HepG2 (cell line): ENCODE results near the gene AMOTL2. TPM values are rescaled to one million over a fixed set of nuclear protein-coding genes. Genes with fewer than 3 reads are reported as not detected.

ENCODE experiments used
- ARNT ChIP-seq: fragments of 450-650 bp; IDR thresholded peaks from 2 replicates; pipeline ENCODE4 v1.6.1; 2017
- KDM6A ChIP-seq: IDR thresholded peaks from 2 replicates; pipeline ENCODE4 v1.6.1; 2016; ENCODE audit warnings: low read depth
- NFKB2 ChIP-seq: sonication (generic); formaldehyde crosslinking; IDR thresholded peaks from 2 replicates; pipeline ENCODE4 v1.4.0; 2020; ENCODE audit warnings: missing genetic modification reagents, borderline replicate concordance
- REL ChIP-seq: sonication (generic); formaldehyde crosslinking; conservative IDR thresholded peaks from 2 replicates; pipeline ENCODE4 v1.8.0; 2022; ENCODE audit warnings: mild to moderate bottlenecking, missing genetic modification reagents, moderate library complexity
- SIX1 ChIP-seq: sonication (generic); formaldehyde crosslinking; IDR thresholded peaks from 2 replicates; pipeline ENCODE4 v1.4.0; 2020; ENCODE audit warnings: missing genetic modification reagents, borderline replicate concordance
- TCF12 ChIP-seq, 2 experiments: fragments of 450-650 bp in 1 of 2; sonication (generic) in 1 of 2; formaldehyde crosslinking in 1 of 2; IDR thresholded peaks; 2 replicates each; pipeline versions ENCODE4 v1.6.1 to v1.8.0; 2017 to 2022; ENCODE audit warnings: antibody characterized with exemption in 1 of 2, mild to moderate bottlenecking in 1 of 2, missing genetic modification reagents in 1 of 2, moderate library complexity in 1 of 2
- TGIF2 ChIP-seq: IDR thresholded peaks from 2 replicates; pipeline ENCODE4 v1.6.1; 2016; ENCODE audit warnings: control low read depth, missing compliant biosample characterization
- ZMYM4 ChIP-seq: sonication (generic); formaldehyde crosslinking; IDR thresholded peaks from 2 replicates; pipeline ENCODE4 v1.8.1; 2023; ENCODE audit warnings: mild to moderate bottlenecking, missing genetic modification reagents
- ZNF232 ChIP-seq: sonication (generic); formaldehyde crosslinking; IDR thresholded peaks from 2 replicates; pipeline ENCODE4 v1.4.0; 2020; ENCODE audit warnings: missing genetic modification reagents, borderline replicate concordance
- ZNF343 ChIP-seq: sonication (generic); formaldehyde crosslinking; IDR thresholded peaks from 2 replicates; pipeline ENCODE4 v1.4.0; 2020; ENCODE audit warnings: mild to moderate bottlenecking, missing genetic modification reagents
- ZNF543 ChIP-seq: sonication (generic); formaldehyde crosslinking; IDR thresholded peaks from 2 replicates; pipeline ENCODE4 v1.4.0; 2020; ENCODE audit warnings: mild to moderate bottlenecking, missing genetic modification reagents
- ZNF552 ChIP-seq: sonication (generic); formaldehyde crosslinking; IDR thresholded peaks from 2 replicates; pipeline ENCODE4 v1.9.0; 2022; ENCODE audit warnings: missing genetic modification reagents, mild to moderate bottlenecking, borderline replicate concordance
- ZNF572 ChIP-seq: sonication (generic); formaldehyde crosslinking; IDR thresholded peaks from 2 replicates; pipeline ENCODE4 v1.5.1; 2020; ENCODE audit warnings: mild to moderate bottlenecking, missing genetic modification reagents
- ZNF709 ChIP-seq: sonication (generic); formaldehyde crosslinking; IDR thresholded peaks from 2 replicates; pipeline ENCODE4 v1.5.0; 2020; ENCODE audit warnings: mild to moderate bottlenecking, missing genetic modification reagents
- ZNF761 ChIP-seq: sonication (generic); formaldehyde crosslinking; conservative IDR thresholded peaks from 2 replicates; pipeline ENCODE4 v1.4.0; 2020; ENCODE audit warnings: mild to moderate bottlenecking, missing genetic modification reagents
- ZSCAN30 ChIP-seq: sonication (generic); formaldehyde crosslinking; IDR thresholded peaks from 2 replicates; pipeline ENCODE4 v1.5.0; 2020; ENCODE audit warnings: mild to moderate bottlenecking, missing genetic modification reagents
- polyA plus RNA-seq, 8 experiments: library from polyadenylated mRNA; depleted of rRNA in 3 of 8; stranded (reverse) in 7 of 8; unstranded in 1 of 8; fragments of >200 nt; fragmentation: Illumina TruSeq in 4 of 8; extraction: Trizol in 4 of 8; gene quantifications; 2 replicates each; pipeline versions ENCODE4 v1.2.1 to v1.2.3, GENCODE V29; 2011 to 2016; ENCODE audit warnings: low read depth in 4 of 8, missing spikeins in 1 of 8, mixed read lengths in 1 of 8; ENCODE audit not compliant: insufficient read depth in 1 of 8
- total RNA-seq, 5 experiments: library from RNA; depleted of rRNA; stranded (reverse); fragments of >200 nt; fragmentation: Illumina TruSeq; extraction: Trizol; gene quantifications; 2 replicates each; pipeline ENCODE4 v1.2.3, GENCODE V29; 2016; ENCODE audit warnings: low read depth in 1 of 5
- TF ChIP-seq, protein P1 (sequence below): sonication (generic); formaldehyde crosslinking; IDR thresholded peaks from 2 replicates; pipeline ENCODE4 v1.8.0; 2022; ENCODE audit warnings: missing genetic modification reagents, low read depth, mild to moderate bottlenecking, borderline replicate concordance
- TF ChIP-seq, protein P2 (sequence below): sonication (generic); formaldehyde crosslinking; IDR thresholded peaks from 2 replicates; pipeline ENCODE4 v1.4.0; 2020; ENCODE audit warnings: missing genetic modification reagents
- TF ChIP-seq, protein P3 (sequence below): sonication (generic); formaldehyde crosslinking; conservative IDR thresholded peaks from 2 replicates; pipeline ENCODE4 v1.4.0; 2020; ENCODE audit warnings: missing genetic modification reagents
- TF ChIP-seq, protein P4 (sequence below): sonication (generic); formaldehyde crosslinking; IDR thresholded peaks from 2 replicates; pipeline ENCODE4 v1.4.0; 2020; ENCODE audit warnings: missing genetic modification reagents
- TF ChIP-seq, protein P5 (sequence below): sonication (generic); formaldehyde crosslinking; IDR thresholded peaks from 2 replicates; pipeline ENCODE4 v1.4.0; 2020; ENCODE audit warnings: mild to moderate bottlenecking, missing genetic modification reagents, borderline replicate concordance

The AMOTL2 gene
- total and polyA plus RNA-seq, 2 of the 13 experiments (the other 11 are each of a cell fraction or from before 2014, with no cell fraction given) = 17.3 to 18.5 TPM

DNA sequence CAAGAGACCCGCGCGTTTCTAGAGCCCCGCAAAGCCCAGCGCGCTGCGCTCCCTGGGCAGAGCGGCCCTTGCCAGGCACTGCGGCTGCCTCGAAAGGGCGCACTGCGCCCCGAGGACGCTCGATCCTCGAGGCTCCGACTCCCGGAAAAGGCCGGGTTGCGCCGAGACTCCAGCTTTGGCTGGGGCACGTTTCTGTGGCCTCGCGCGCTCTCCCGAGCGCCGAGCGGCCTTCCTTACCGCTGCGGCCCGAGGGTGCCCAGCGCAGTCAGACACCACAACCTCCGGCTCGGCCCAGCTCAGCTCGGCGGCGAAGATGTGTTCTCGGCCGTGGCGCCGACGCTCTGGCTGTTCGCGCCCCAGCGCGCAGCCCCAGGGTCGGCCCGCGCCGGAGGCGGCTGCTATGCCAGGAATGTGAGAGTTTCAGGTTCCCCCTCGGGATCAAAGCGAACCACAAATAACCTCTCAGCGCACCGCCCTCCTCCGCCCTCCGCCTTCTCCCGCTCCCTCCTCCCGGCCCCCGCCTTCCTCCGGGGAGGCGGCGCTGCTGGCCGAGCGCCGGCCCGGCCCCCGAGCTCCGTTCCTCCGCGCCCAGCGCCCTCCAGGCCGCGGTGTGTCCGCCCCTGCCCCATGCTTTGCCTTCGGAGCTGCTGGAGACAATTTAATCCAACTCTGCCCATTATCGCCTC, at the start of gene AMOTL2 (continued):
- TF ChIP-seq, protein P1, sequence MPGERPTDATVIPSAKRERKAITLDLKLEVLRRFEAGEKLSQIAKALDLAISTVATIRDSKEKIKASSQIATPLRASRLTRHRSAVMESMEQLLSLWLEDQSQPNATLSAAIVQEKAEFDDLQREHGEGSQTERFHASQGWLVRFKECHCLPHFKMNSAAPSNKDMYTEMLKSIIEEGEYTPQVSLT = no peak
- TF ChIP-seq ZNF761 (CRISPR knock-in tag) (0 out of 2 replicates have a peak, but pooled peaks have one; percentile 56), TGIF2 (CRISPR knock-in tag) (peak; percentile 73), NFKB2 (peak; percentile 78; the same call in 1 of the 2 replicates), ZMYM4 (CRISPR knock-in tag) (peak; percentile 60), ZSCAN30 (CRISPR knock-in tag) (peak; percentile 32; the same call in 1 of the 2 replicates), TCF12 (IDR thresholded peaks at IDR 0.05) (no peak), TCF12 (CRISPR knock-in tag; IDR thresholded peaks at IDR 0.05) (0 out of 2 replicates have a peak, but pooled peaks have one; percentile 73), ARNT (no peak), ZNF543 (0 out of 2 replicates have a peak, but pooled peaks have one; percentile 21), ZNF232 (CRISPR knock-in tag) (peak; percentile 81; the same call in 1 of the 2 replicates), KDM6A (CRISPR knock-in tag) (0 out of 2 replicates have a peak, but pooled peaks have one; percentile 17), ZNF572 (CRISPR knock-in tag) (no peak), REL (CRISPR knock-in tag) (0 out of 2 replicates have a peak, but pooled peaks have one; percentile 65), SIX1 (CRISPR knock-in tag) (peak; percentile 88), ZNF709 (CRISPR knock-in tag) (peak; percentile 84; the same call in 1 of the 2 replicates), ZNF552 (CRISPR knock-in tag) (0 out of 2 replicates have a peak, but pooled peaks have one; percentile 36), ZNF343 (CRISPR knock-in tag) (no peak; the same call in 1 of the 2 replicates)
- TF ChIP-seq, protein P2, sequence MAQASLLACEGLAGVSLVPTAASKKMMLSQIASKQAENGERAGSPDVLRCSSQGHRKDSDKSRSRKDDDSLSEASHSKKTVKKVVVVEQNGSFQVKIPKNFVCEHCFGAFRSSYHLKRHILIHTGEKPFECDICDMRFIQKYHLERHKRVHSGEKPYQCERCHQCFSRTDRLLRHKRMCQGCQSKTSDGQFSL (CRISPR knock-in tag) = 0 out of 2 replicates have a peak, but pooled peaks have one; percentile 64
- TF ChIP-seq, protein P3, sequence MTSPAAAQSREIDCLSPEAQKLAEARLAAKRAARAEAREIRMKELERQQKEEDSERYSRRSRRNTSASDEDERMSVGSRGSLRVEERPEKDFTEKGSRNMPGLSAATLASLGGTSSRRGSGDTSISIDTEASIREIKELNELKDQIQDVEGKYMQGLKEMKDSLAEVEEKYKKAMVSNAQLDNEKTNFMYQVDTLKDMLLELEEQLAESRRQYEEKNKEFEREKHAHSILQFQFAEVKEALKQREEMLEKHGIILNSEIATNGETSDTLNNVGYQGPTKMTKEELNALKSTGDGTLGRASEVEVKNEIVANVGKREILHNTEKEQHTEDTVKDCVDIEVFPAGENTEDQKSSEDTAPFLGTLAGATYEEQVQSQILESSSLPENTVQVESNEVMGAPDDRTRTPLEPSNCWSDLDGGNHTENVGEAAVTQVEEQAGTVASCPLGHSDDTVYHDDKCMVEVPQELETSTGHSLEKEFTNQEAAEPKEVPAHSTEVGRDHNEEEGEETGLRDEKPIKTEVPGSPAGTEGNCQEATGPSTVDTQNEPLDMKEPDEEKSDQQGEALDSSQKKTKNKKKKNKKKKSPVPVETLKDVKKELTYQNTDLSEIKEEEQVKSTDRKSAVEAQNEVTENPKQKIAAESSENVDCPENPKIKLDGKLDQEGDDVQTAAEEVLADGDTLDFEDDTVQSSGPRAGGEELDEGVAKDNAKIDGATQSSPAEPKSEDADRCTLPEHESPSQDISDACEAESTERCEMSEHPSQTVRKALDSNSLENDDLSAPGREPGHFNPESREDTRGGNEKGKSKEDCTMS (CRISPR knock-in tag) = no peak
- TF ChIP-seq, protein P4, sequence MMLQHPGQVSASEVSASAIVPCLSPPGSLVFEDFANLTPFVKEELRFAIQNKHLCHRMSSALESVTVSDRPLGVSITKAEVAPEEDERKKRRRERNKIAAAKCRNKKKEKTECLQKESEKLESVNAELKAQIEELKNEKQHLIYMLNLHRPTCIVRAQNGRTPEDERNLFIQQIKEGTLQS (CRISPR knock-in tag) = peak; percentile 77
- TF ChIP-seq, protein P5, sequence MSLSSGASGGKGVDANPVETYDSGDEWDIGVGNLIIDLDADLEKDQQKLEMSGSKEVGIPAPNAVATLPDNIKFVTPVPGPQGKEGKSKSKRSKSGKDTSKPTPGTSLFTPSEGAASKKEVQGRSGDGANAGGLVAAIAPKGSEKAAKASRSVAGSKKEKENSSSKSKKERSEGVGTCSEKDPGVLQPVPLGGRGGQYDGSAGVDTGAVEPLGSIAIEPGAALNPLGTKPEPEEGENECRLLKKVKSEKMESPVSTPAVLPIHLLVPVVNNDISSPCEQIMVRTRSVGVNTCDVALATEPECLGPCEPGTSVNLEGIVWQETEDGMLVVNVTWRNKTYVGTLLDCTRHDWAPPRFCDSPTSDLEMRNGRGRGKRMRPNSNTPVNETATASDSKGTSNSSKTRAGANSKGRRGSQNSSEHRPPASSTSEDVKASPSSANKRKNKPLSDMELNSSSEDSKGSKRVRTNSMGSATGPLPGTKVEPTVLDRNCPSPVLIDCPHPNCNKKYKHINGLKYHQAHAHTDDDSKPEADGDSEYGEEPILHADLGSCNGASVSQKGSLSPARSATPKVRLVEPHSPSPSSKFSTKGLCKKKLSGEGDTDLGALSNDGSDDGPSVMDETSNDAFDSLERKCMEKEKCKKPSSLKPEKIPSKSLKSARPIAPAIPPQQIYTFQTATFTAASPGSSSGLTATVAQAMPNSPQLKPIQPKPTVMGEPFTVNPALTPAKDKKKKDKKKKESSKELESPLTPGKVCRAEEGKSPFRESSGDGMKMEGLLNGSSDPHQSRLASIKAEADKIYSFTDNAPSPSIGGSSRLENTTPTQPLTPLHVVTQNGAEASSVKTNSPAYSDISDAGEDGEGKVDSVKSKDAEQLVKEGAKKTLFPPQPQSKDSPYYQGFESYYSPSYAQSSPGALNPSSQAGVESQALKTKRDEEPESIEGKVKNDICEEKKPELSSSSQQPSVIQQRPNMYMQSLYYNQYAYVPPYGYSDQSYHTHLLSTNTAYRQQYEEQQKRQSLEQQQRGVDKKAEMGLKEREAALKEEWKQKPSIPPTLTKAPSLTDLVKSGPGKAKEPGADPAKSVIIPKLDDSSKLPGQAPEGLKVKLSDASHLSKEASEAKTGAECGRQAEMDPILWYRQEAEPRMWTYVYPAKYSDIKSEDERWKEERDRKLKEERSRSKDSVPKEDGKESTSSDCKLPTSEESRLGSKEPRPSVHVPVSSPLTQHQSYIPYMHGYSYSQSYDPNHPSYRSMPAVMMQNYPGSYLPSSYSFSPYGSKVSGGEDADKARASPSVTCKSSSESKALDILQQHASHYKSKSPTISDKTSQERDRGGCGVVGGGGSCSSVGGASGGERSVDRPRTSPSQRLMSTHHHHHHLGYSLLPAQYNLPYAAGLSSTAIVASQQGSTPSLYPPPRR (CRISPR knock-in tag) = peak; percentile 83; the same call in 1 of the 2 replicates
